ENCODE data around the gene OPALIN. TPM values are rescaled to one million over a fixed set of nuclear protein-coding genes. Genes with fewer than 3 reads are reported as not detected.

The OPALIN gene
- total RNA-seq, 4 donors from 2014 or later, result not detected

DNA sequence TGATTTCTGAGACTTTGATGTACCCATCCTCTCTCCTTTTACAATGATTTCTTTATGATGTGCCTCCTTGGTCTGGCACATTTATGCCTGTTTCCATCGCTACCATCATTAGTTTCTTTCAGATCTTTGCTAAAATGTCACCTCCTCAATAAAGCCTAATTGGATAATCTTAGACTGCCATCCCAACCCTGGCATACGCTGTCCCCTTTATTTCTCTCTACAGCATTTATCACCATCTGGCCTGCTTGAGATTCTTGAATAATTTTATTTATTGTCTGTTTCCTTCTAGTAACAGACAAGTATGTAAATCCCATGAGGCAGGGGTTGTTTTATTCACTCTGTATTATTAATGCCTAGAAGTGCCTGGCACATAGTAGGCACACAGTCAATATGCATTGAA lies 61.3 kb downstream of the OPALIN start:
- ATAC-seq, result no peak
- Histone ChIP-seq H3K27ac (no peak overlapping the region), H3K4me1 (peaks cover 0 to 7% (median 0%) of the 10 kb centered on the region in 3 donors), H3K36me3 (no peaks in the 10 kb centered on the region), H3K27me3 (peaks cover 4% of the 10 kb centered on the region), H3K9me3 (no peaks in the 10 kb centered on the region), H3K4me3 (no peak overlapping the region)
- no peak for TF ChIP-seq POLR2A (IDR thresholded peaks at IDR 0.05)
- TF ChIP-seq POLR2AphosphoS5 (IDR thresholded peaks at IDR 0.05), result no peak
- TF ChIP-seq, protein P1, sequence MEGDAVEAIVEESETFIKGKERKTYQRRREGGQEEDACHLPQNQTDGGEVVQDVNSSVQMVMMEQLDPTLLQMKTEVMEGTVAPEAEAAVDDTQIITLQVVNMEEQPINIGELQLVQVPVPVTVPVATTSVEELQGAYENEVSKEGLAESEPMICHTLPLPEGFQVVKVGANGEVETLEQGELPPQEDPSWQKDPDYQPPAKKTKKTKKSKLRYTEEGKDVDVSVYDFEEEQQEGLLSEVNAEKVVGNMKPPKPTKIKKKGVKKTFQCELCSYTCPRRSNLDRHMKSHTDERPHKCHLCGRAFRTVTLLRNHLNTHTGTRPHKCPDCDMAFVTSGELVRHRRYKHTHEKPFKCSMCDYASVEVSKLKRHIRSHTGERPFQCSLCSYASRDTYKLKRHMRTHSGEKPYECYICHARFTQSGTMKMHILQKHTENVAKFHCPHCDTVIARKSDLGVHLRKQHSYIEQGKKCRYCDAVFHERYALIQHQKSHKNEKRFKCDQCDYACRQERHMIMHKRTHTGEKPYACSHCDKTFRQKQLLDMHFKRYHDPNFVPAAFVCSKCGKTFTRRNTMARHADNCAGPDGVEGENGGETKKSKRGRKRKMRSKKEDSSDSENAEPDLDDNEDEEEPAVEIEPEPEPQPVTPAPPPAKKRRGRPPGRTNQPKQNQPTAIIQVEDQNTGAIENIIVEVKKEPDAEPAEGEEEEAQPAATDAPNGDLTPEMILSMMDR (IDR thresholded peaks at IDR 0.05), result no peak
- no peak for TF ChIP-seq EP300 (IDR thresholded peaks at IDR 0.05)
- WGBS, 2 donors (ENCODE audit: low coverage in 1 of 2), result 93 to 96% methylated on average over 2 of the region's 2 CpGs

DNA sequence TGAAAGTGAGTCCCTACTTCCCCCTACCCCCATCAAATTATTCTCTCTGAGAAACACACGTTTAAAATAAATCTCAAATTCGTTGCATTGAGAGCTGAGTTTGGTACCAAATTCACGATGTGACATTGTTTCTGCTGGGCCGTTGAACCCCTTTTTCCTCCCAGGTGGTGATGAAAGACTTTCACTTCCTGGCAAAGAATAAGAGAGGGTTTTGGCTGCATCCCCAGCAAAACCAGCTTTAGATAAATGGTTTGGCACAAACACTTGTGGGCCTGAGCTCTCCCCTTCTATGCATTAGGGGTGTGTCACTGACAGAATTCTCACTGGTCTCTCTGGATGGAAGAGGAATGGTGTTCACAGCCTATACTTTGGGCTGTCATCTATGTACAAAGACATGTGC lies 63.3 kb downstream of the OPALIN start:
- no peak for ATAC-seq
- Histone ChIP-seq H3K36me3 (no peaks in the 10 kb centered on the region), H3K9me3 (no peaks in the 10 kb centered on the region), H3K4me1 (peaks cover 0 to 7% (median 0%) of the 10 kb centered on the region in 3 donors), H3K27me3 (peaks cover 4% of the 10 kb centered on the region), H3K27ac (no peak overlapping the region), H3K4me3 (no peak overlapping the region)
- TF ChIP-seq EP300 (IDR thresholded peaks at IDR 0.05) (no peak), POLR2AphosphoS5 (IDR thresholded peaks at IDR 0.05) (no peak), POLR2A (IDR thresholded peaks at IDR 0.05) (no peak)
- TF ChIP-seq, protein P1 (IDR thresholded peaks at IDR 0.05), result no peak
- 41 to 57% methylated on average over 3 to 4 of the region's 4 CpGs for WGBS, 2 donors (ENCODE audit: low coverage in 1 of 2)

Other genes with a start within 250 kb of the OPALIN start
- 10 to 100 TPM; 14.4 to 26.3 (median 16.4) TPM for gene ZNF518A, start 228.7 kb downstream of the OPALIN start, total RNA-seq
- gene BLNK, start 87.4 kb downstream of the OPALIN start, total RNA-seq, result 1 to 10 TPM in 2 of 4 donors, under 1 TPM in 2; 0.27 to 2.4 (median 1.6) TPM
- gene DNTT, start 54.6 kb downstream of the OPALIN start, total RNA-seq, result not detected
- under 1 TPM in 2 of 4 donors, not detected in 2; 0.20 to 0.31 TPM for gene TLL2, start 154.9 kb upstream of the OPALIN start, total RNA-seq
- gene TM9SF3, start 228.0 kb upstream of the OPALIN start, total RNA-seq, result 100 to 1,000 TPM in 3 of 4 donors, 10 to 100 TPM in 1; 88.6 to 121 (median 114) TPM